ENCODE results near the gene GATA3.

The GATA3 gene

DNA sequence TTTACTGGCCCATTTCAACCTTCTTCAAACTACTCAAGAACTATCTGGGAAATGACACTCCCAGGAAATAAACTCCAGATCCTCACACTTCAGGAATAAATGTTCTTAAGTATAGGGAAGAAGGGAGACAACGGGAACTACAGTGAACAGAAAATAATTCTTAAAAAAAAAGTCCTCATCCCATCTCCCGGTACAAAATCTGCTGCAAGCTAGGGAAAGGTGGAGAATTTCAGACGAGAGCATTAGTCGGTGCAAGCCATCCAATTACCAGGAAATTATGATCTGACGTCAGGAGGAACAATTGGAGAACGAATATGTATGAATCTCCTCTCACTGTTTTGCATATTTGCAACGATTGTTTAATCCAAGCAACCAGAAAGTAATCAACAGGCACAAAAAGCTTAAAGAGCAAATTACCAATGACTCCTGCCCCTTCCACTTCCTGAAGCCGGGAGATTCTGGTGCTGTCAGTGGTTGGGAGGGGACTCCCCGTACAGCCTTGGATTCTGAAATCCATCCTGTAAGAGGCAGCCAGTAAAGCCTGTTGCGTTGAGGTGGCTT lies 15.1 kb upstream of the GATA3 start:
- TF ChIP-seq, protein P1, sequence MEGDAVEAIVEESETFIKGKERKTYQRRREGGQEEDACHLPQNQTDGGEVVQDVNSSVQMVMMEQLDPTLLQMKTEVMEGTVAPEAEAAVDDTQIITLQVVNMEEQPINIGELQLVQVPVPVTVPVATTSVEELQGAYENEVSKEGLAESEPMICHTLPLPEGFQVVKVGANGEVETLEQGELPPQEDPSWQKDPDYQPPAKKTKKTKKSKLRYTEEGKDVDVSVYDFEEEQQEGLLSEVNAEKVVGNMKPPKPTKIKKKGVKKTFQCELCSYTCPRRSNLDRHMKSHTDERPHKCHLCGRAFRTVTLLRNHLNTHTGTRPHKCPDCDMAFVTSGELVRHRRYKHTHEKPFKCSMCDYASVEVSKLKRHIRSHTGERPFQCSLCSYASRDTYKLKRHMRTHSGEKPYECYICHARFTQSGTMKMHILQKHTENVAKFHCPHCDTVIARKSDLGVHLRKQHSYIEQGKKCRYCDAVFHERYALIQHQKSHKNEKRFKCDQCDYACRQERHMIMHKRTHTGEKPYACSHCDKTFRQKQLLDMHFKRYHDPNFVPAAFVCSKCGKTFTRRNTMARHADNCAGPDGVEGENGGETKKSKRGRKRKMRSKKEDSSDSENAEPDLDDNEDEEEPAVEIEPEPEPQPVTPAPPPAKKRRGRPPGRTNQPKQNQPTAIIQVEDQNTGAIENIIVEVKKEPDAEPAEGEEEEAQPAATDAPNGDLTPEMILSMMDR (IDR thresholded peaks at IDR 0.05; ENCODE audit: low read depth, low read length, missing control alignments) = no peak
- H3K4me3 ChIP-seq (ENCODE audit: low read depth, low read length) = no peak overlapping the region
- DNase-seq (ENCODE audit: low read depth) = no peak

DNA sequence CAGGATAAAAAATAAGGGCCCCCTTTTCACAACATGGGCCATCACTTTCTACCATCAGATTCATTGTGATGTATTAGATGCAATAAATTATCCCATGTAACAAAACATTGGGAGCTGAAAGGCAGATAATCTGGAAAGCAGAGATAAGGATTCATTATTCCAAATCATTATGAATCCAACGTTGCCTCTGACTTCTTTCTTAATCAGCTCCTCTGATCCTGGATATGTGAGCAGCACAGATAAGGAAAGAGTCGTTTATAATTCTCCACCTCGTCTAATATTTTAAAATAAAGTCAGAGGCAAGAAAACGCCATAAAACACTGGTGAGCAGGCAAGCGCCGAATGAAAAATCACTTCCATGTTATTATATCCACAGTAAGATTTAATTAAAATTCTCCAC lies 13.8 kb upstream of the GATA3 start:
- no peak overlapping the region for H3K4me3 ChIP-seq (ENCODE audit: low read depth, low read length)
- TF ChIP-seq, protein P1 (IDR thresholded peaks at IDR 0.05; ENCODE audit: low read depth, low read length, missing control alignments) = no peak
- no peak for DNase-seq (ENCODE audit: low read depth)

DNA sequence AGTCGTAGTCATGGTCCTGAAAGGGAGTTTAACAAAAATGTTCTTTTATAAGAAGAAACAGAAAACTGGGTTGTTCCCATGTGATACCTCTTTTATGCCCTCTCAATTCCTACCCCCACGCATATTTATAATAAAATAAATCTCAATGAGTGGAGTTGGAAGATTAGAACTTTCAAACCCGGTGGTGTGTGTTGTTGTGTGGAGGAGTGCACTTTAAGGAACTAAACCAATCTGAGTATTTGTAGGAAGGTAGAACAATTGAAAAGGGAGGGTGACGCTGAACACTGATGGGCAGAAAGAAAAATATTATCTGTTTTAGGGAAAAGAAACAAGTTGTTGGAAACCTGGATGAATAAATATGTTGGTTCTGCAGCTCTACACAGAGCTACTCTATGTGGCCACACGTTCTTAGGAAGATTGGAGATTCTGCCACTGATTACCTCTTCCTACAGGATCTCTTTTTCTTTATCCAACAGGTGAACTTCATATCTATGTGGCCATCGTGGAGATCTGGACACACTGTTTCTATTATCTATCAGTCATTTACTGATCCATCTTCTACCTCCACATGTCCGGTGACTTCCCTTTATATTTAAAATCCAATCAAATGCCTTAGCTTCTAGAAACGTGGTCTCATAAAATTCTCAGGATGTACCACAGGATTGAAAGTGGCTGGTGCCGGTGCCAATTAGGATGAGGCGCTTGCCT lies 13.1 kb upstream of the GATA3 start:
- TF ChIP-seq, protein P1 (IDR thresholded peaks at IDR 0.05; ENCODE audit: low read depth, low read length, missing control alignments) = no peak
- H3K4me3 ChIP-seq (ENCODE audit: low read depth, low read length) = no peak overlapping the region
- DNase-seq (ENCODE audit: low read depth) = no peak

DNA sequence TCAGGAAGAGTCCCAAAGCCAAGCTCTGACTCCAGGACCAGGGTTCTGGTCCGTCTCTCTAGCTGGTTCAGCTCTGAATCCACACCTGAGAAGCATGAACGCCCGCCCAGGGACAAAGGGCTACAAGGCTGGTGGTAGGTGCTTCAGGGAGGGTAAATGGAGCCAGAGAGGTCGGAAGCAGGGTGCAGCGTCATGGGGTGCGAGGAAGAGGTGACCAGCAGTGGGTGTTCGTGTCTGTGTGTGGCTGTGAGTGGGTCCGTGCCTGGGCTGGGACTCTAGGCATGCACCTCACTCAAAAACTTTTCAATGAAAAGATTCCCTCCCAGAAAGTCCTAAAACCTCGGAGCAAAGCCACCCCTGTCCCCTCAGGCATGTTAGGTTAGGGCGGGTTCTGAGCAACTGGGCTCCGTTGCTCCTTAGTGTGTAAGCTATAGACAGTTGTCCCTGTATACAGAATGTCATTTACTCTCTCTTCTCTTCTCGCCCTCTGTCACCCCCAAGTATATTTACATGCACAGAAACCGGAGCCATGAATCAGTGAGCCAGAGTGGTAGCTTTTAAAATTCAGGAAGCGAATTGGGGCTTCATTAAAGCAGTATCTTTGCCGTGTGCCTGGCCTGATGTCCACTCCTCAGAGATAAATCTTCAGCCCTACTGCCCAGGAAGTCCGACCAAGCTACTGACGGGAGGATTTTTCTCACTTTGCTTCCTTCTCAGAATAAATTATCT lies 12.3 kb upstream of the GATA3 start:
- H3K4me3 ChIP-seq (ENCODE audit: low read depth, low read length) = no peak overlapping the region
- TF ChIP-seq, protein P1 (IDR thresholded peaks at IDR 0.05; ENCODE audit: low read depth, low read length, missing control alignments) = no peak
- DNase-seq (ENCODE audit: low read depth) = no peak

DNA sequence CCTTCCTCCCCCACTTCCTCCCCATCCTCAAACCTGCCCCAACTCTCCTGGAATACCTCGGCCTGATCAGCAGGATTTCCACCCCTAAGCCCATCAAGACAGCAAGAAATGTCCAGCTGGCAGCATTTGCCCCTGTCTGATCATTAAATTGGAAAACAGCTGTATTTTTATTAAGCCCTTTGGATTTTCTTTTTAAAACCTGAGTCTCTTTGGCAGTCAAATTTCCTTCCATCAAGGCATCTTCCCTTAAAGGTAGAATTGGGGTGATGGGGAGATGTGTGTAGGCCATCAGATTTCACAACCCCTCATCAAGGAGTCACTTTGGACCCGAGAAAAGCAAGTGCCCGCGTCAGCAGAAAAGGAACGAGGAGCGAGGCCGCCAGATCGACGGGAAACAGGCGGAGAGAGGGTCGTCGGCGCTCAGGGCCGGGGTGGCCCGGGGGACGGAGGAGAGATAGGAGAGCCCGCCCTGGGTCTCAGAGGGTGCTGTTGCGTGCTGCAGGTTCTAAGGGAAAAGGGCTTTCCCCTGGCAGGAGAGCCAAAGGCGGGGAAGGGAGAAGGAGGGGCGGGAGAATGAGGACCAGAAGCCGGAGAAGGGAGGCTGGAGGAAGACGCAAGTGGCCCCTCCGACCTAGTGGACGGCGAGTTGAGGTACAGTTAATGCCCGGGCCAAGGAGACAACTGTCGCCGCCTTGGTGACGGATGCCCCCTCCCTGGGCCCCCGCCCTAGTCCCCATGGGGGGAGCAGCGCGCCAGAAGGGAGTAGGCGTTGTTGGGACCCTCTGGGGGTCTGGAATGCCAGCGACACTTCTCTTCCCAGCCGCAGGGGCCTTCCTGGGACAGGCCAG lies 11.5 kb upstream of the GATA3 start:
- no peak overlapping the region for H3K4me3 ChIP-seq (ENCODE audit: low read depth, low read length)
- DNase-seq (ENCODE audit: low read depth) = no peak
- TF ChIP-seq, protein P1 (IDR thresholded peaks at IDR 0.05; ENCODE audit: low read depth, low read length, missing control alignments) = no peak

DNA sequence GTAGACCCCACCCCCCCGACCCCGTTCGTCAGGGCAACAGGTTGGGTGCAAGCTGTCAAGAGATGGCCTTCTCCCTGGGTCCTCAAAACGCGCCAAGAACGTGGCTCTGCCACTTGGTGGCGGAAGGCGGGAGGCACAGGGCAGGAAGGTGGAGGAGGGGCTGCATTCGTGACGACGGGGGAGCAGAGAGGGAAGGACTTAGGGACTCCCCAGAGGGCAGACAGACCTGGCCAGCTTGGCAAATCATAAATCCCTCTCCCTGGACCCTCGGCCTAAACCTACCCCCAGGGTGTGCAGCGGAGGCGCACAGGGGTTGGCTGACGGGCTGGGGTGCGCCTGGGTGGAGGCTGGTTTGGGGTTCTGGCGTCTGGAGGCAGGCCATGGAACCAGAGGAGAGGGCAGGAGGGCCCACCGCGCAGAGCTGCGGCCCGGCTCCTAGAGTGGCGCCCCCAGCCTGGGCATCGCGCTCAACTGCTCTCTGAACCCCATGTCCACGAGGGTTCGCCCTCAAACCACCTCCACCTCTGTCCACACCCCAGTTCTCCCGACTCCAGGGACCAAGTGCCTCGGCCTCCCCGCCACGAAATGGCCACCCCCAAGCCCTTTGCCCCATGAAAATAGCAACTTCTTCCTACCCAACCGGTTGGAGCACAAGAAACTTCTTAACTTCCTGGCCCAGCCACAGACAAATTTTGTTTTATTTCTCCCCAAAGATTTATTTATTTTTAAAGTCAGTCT lies 10.8 kb upstream of the GATA3 start:
- no peak for DNase-seq (ENCODE audit: low read depth)
- no peak overlapping the region for H3K4me3 ChIP-seq (ENCODE audit: low read depth, low read length)
- TF ChIP-seq, protein P1 (IDR thresholded peaks at IDR 0.05; ENCODE audit: low read depth, low read length, missing control alignments) = no peak
